Kidney epithelial cell (primary cell): Measurements from ENCODE around the gene OXLD1. TPM values are rescaled to one million over a fixed set of nuclear protein-coding genes. Genes with fewer than 3 reads are reported as not detected.

ENCODE experiments used
- DNase-seq: peaks from one replicate; pipeline ENCODE4 v3.0.0-alpha.2; 2010; ENCODE audit warnings: low read depth
- H3K27me3 ChIP-seq: 2 replicates; pipeline ENCODE4 v1.6.0; 2011; ENCODE audit warnings: low read length; ENCODE audit not compliant: control insufficient read depth, insufficient read depth
- H3K36me3 ChIP-seq: 2 replicates; pipeline ENCODE4 v1.5.1; 2011; ENCODE audit warnings: low read length; ENCODE audit not compliant: control insufficient read depth, insufficient read depth
- H3K4me3 ChIP-seq: 2 replicates; pipeline ENCODE4 v1.5.1; 2011; ENCODE audit warnings: low read depth, mild to moderate bottlenecking, control low read depth, low read length
- total RNA-seq: library from RNA; depleted of rRNA; stranded (reverse); fragments of >200 nt; gene quantifications from 2 replicates; pipeline ENCODE4 v1.2.3, GENCODE V29; 2015
- TF ChIP-seq, protein P1 (sequence below): IDR thresholded peaks from 2 replicates; pipeline ENCODE4 v1.5.1; 2011; ENCODE audit warnings: mild to moderate bottlenecking, moderate library complexity, low read length, control low read depth, inconsistent platforms; ENCODE audit not compliant: insufficient read depth, poor library complexity, severe bottlenecking

OXLD1 gene
- total RNA-seq, 1 donor from 2014 or later: 41.7 TPM

DNA sequence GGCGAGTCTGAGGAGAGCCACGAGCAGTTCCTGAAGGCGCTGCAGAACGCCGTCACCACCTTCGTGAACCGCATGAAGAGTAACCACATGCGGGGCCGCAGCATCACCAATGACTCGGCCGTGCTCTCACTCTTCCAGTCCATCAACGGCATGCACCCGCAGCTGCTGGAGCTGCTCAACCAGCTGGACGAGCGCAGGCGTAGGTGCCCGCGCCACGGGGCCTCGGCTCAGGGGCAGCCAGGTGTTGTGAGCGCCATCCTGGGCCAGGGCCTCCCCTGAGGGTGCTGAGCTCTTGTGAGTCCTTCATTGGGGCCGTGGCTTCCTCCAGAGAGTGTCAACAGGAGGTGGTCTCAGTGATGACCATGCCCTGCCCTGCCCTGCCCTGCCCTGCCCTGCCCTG lies 29.4 kb upstream of the OXLD1 start:
- TF ChIP-seq, protein P1, sequence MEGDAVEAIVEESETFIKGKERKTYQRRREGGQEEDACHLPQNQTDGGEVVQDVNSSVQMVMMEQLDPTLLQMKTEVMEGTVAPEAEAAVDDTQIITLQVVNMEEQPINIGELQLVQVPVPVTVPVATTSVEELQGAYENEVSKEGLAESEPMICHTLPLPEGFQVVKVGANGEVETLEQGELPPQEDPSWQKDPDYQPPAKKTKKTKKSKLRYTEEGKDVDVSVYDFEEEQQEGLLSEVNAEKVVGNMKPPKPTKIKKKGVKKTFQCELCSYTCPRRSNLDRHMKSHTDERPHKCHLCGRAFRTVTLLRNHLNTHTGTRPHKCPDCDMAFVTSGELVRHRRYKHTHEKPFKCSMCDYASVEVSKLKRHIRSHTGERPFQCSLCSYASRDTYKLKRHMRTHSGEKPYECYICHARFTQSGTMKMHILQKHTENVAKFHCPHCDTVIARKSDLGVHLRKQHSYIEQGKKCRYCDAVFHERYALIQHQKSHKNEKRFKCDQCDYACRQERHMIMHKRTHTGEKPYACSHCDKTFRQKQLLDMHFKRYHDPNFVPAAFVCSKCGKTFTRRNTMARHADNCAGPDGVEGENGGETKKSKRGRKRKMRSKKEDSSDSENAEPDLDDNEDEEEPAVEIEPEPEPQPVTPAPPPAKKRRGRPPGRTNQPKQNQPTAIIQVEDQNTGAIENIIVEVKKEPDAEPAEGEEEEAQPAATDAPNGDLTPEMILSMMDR: no peak
- no peak for DNase-seq
- H3K27me3 ChIP-seq: no peaks in the 10 kb centered on the region
- H3K36me3 ChIP-seq: peaks cover 8% of the 10 kb centered on the region
- H3K4me3 ChIP-seq: no peak overlapping the region

DNA sequence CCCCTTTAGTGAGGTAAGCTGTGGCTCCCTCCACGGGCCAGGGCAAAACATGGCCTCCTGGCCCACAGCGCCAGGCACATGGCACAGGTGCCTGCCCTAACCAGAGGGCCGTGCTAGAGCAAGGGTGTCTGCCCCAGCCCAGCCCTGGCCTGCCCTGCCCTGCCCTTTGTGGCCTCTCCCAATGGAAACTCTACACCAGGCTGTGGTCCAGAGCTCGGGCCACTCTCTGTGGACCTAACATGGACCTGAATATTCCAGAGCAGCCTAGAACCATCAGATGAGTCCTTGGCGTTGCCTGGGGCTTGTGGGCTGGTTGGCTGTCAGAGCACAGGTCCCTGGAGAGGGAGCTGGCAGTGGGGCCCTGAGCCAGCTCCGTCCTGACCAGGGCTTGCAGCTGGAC lies 28.8 kb upstream of the OXLD1 start:
- TF ChIP-seq, protein P1: no peak
- peaks cover 8% of the 10 kb centered on the region for H3K36me3 ChIP-seq
- no peak overlapping the region for H3K4me3 ChIP-seq
- DNase-seq: no peak
- H3K27me3 ChIP-seq: no peaks in the 10 kb centered on the region

DNA sequence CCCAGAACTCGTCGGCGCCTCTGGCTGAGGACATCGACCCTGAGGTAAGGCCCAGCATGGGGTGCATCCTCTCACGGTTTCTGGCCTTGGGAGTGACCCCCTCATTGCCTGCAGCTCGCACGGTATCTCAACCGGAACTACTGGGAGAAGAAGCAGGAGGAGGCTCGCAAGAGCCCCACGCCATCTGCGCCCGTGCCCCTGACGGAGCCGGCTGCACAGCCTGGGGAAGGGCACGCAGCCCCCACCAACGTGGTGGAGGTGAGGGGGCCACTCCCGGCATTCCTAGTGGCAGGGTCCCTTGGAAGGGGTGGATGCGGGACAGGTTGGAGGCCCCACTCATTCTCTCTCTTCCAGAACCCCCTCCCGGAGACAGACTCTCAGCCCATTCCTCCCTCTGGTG lies 28.4 kb upstream of the OXLD1 start:
- no peak for DNase-seq
- Histone ChIP-seq H3K36me3 (peaks cover 8% of the 10 kb centered on the region), H3K27me3 (no peaks in the 10 kb centered on the region), H3K4me3 (no peak overlapping the region)
- TF ChIP-seq, protein P1: no peak

DNA sequence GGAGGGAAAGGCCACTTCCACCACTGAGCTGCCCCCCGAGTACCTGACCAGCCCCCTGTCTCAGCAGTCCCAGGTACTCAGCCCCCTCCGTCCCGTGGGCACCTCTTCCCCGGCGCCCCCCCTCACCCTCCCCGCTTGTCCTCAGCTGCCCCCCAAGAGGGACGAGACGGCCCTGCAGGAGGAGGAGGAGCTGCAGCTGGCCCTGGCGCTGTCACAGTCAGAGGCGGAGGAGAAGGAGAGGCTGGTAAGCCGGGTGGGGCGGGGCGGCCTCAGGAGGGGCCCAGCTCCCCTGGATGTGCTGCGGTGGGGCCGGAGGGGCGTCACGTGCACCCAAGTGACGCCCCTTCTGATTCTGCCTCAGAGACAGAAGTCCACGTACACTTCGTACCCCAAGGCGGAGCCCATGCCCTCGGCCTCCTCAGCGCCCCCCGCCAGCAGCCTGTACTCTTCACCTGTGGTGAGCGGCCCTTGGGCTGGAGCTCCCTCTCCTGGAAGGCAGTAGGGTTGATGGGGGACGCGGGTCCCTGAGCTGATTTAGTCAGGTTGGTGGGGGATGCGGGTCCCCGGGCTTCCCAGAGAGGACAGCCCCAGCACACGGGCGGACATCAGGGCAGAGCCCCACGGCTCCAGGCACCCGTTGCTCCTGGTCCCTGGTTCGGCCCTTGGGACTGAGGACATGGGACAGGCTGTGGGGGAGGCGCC lies 27.3 kb upstream of the OXLD1 start:
- Histone ChIP-seq H3K36me3 (peaks cover 8% of the 10 kb centered on the region), H3K27me3 (no peaks in the 10 kb centered on the region)

DNA sequence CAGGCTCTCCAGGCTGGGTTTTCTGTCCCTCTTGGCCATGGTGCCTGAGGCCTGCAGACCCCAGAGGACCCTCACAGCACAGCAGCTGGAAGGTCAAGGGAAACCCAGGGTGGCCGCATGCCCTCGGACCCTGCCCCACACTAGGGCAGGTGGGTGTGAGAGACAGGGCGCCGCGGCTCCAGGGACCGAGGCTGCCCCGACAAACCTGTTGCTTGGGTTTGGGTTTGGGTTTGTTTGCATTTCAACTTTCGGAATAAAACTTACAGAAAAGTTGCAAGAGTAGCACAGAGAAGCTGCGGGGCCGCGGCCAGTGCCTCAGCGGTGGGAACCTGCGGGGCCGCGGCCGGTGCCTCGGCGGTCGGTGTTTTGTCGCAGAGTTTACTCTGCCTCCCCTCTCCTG lies 25.2 kb upstream of the OXLD1 start:
- no peak for DNase-seq
- Histone ChIP-seq H3K27me3 (no peaks in the 10 kb centered on the region), H3K4me3 (no peak overlapping the region), H3K36me3 (peaks cover 8% of the 10 kb centered on the region)
- TF ChIP-seq, protein P1: no peak

More for the DNA sequence above, 27.3 kb upstream of the OXLD1 start:
- TF ChIP-seq, protein P1: no peak
- no peak for DNase-seq
- H3K4me3 ChIP-seq: no peak overlapping the region

DNA sequence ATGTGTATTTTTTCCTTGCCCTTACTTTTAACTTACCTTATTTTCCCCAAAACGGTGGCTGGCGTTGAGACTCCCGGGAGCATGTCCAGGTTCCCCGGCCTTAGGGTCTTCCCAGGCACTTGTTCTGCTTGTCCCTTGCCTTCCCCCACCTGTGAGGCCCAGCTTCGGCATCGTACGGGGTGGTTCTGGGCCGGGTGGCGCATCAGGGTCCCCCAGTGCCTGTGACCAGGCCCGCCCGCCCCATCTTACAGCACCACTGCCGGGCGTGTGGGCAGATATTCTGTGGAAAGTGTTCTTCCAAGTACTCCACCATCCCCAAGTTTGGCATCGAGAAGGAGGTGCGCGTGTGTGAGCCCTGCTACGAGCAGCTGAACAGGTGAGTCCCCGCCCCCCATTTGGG lies 24.8 kb upstream of the OXLD1 start:
- H3K36me3 ChIP-seq: peaks cover 8% of the 10 kb centered on the region

More for the DNA sequence above, 24.8 kb upstream of the OXLD1 start:
- TF ChIP-seq, protein P1: no peak
- Histone ChIP-seq H3K27me3 (no peaks in the 10 kb centered on the region), H3K4me3 (no peak overlapping the region)
- no peak for DNase-seq
